GM23338 (cell line): Measurements from ENCODE around the gene TTBK1. TPM values are rescaled to one million over a fixed set of nuclear protein-coding genes. Genes with fewer than 3 reads are reported as not detected.

Experiments
- ATAC-seq: fragments of 200-7000 bp; cut with Tn5 transposase; 3 replicates; pipeline ENCODE4 v1.9.1; 2020
- DNase-seq: peaks from one replicate; pipeline ENCODE4 v3.0.0-alpha.2; 2015; ENCODE audit warnings: low spot score
- H2AFZ ChIP-seq: fragments of 200-600 bp; sonication (generic); 2 replicates; pipeline ENCODE4 v1.8.0; 2016; ENCODE audit warnings: antibody characterized with exemption, mild to moderate bottlenecking, moderate library complexity
- H3F3A ChIP-seq: fragments of 200-600 bp; sonication (generic); replicated peaks from 2 replicates; pipeline ENCODE4 v1.8.0; 2017; ENCODE audit warnings: antibody characterized with exemption, mixed run types, low read depth
- H3K27ac ChIP-seq: fragments of 200-600 bp; sonication (generic); 2 replicates; pipeline ENCODE4 v1.6.1; 2016; ENCODE audit warnings: low read depth
- H3K27me3 ChIP-seq: fragments of 200-600 bp; sonication (generic); 2 replicates; pipeline ENCODE4 v1.8.0; 2016; ENCODE audit warnings: mild to moderate bottlenecking, mixed run types, moderate library complexity; ENCODE audit not compliant: insufficient read depth
- H3K36me3 ChIP-seq: fragments of 200-600 bp; sonication (generic); 2 replicates; pipeline ENCODE4 v1.8.0; 2016; ENCODE audit warnings: mild to moderate bottlenecking; ENCODE audit not compliant: insufficient read depth
- H3K4me1 ChIP-seq: fragments of 200-600 bp; sonication (generic); 2 replicates; pipeline ENCODE4 v1.8.0; 2016; ENCODE audit warnings: mild to moderate bottlenecking, moderate library complexity; ENCODE audit not compliant: insufficient read depth
- H3K4me2 ChIP-seq: fragments of 200-600 bp; sonication (generic); 2 replicates; pipeline ENCODE4 v1.7.1; 2017; ENCODE audit warnings: mixed run types
- H3K4me3 ChIP-seq: fragments of 200-600 bp; sonication (generic); 2 replicates; pipeline ENCODE4 v1.6.1; 2016; ENCODE audit warnings: mixed run types
- H3K79me2 ChIP-seq: fragments of 200-600 bp; sonication (generic); replicated peaks from 2 replicates; pipeline ENCODE4 v1.8.0; 2017; ENCODE audit warnings: mild to moderate bottlenecking; ENCODE audit not compliant: insufficient read depth
- H3K9me2 ChIP-seq: fragments of 200-600 bp; sonication (generic); 2 replicates; pipeline ENCODE4 v1.8.0; 2017; ENCODE audit not compliant: insufficient read depth
- H4K20me1 ChIP-seq: fragments of 200-600 bp; sonication (generic); replicated peaks from 2 replicates; pipeline ENCODE4 v1.8.0; 2017; ENCODE audit warnings: mild to moderate bottlenecking; ENCODE audit not compliant: insufficient read depth
- H3K27ac Mint-ChIP-seq: 2 replicates; pipeline ENCODE4 v1.8.0; 2020; ENCODE audit warnings: inconsistent platforms, mild to moderate bottlenecking, moderate library complexity, mixed read lengths
- H3K27me3 Mint-ChIP-seq: 3 replicates; pipeline ENCODE4 v1.8.0; 2022; ENCODE audit warnings: low read depth, mild to moderate bottlenecking, moderate library complexity, mixed read lengths, inconsistent platforms; ENCODE audit not compliant: insufficient read depth, poor library complexity
- H3K36me3 Mint-ChIP-seq: 3 replicates; pipeline ENCODE4 v1.8.0; 2021; ENCODE audit warnings: low read depth, mild to moderate bottlenecking, inconsistent platforms, moderate library complexity, mixed read lengths
- H3K4me1 Mint-ChIP-seq: 3 replicates; pipeline ENCODE4 v1.8.0; 2020; ENCODE audit warnings: mild to moderate bottlenecking, inconsistent platforms, mixed read lengths
- H3K4me3 Mint-ChIP-seq: 3 replicates; pipeline ENCODE4 v1.8.0; 2021; ENCODE audit warnings: moderate library complexity, mild to moderate bottlenecking, inconsistent platforms, mixed read lengths
- H3K9me3 Mint-ChIP-seq: 3 replicates; pipeline ENCODE4 v1.8.0; 2020; ENCODE audit warnings: moderate library complexity, mild to moderate bottlenecking, inconsistent platforms, mixed read lengths
- CREB1 ChIP-seq: fragments of 250-450 bp; sonication (Bioruptor Pico); IDR thresholded peaks from 2 replicates; pipeline ENCODE4 v1.5.0; 2020; ENCODE audit warnings: low read depth, mild to moderate bottlenecking, moderate library complexity
- ETS1 ChIP-seq: IDR thresholded peaks from 2 replicates; pipeline ENCODE4 v1.6.1; 2016; ENCODE audit warnings: antibody characterized with exemption
- EZH2 ChIP-seq: fragments of 200-600 bp; sonication (generic); IDR thresholded peaks from one replicate; pipeline ENCODE4 v1.8.0; 2017; ENCODE audit warnings: antibody characterized with exemption, mild to moderate bottlenecking, low read depth; ENCODE audit not compliant: unreplicated experiment
- EZH2phosphoT487 ChIP-seq: fragments of 200-600 bp; sonication (generic); IDR thresholded peaks from one replicate; pipeline ENCODE4 v1.8.1; 2018; ENCODE audit warnings: antibody characterized with exemption; ENCODE audit not compliant: unreplicated experiment
- JUNB ChIP-seq: IDR thresholded peaks from one replicate; pipeline ENCODE4 v1.6.1; 2016; ENCODE audit warnings: antibody characterized with exemption; ENCODE audit not compliant: unreplicated experiment
- NANOG ChIP-seq: IDR thresholded peaks from 2 replicates; pipeline ENCODE4 v1.6.1; 2016; ENCODE audit warnings: antibody characterized with exemption, borderline replicate concordance
- POLR2AphosphoS5 ChIP-seq: IDR thresholded peaks from 2 replicates; pipeline ENCODE4 v1.6.1; 2016; ENCODE audit warnings: antibody characterized with exemption, low read depth
- STAT1 ChIP-seq: IDR thresholded peaks from one replicate; pipeline ENCODE4 v1.6.1; 2016; ENCODE audit warnings: antibody characterized with exemption; ENCODE audit not compliant: unreplicated experiment
- ZNF114 ChIP-seq: fragments of 250-450 bp; sonication (Bioruptor Pico); IDR thresholded peaks from 2 replicates; pipeline ENCODE4 v1.5.0; 2020; ENCODE audit warnings: mild to moderate bottlenecking, moderate library complexity
- ZNF331 ChIP-seq: fragments of 250-450 bp; sonication (Bioruptor Pico); IDR thresholded peaks from 2 replicates; pipeline ENCODE4 v1.5.0; 2020; ENCODE audit warnings: low read depth, mild to moderate bottlenecking, moderate library complexity
- polyA plus RNA-seq: library from polyadenylated mRNA; unstranded; fragments of >200 nt; fragmentation: Nextera tagmentation; extraction: Ambion mirVana; gene quantifications from 2 replicates; pipeline ENCODE4 v1.2.1, GENCODE V29; 2016
- total RNA-seq: library from RNA; depleted of rRNA; stranded (reverse); fragments of >200 nt; shearing (Covaris generic); gene quantifications from 2 replicates; pipeline ENCODE4 v1.2.3, GENCODE V29; 2014
- TF ChIP-seq, protein P1 (sequence below): IDR thresholded peaks from one replicate; pipeline ENCODE4 v1.6.1; 2018; ENCODE audit warnings: antibody characterized with exemption; ENCODE audit not compliant: unreplicated experiment
- TF ChIP-seq, protein P2 (sequence below), 2 experiments: fragments of 200-600 bp in 1 of 2; sonication (generic) in 1 of 2; conservative IDR thresholded peaks; 2 replicates each; pipeline versions ENCODE4 v1.5.1 to v1.6.1; 2016 to 2017; ENCODE audit warnings: antibody characterized with exemption in 2 of 2, low read depth in 2 of 2, mild to moderate bottlenecking in 2 of 2, moderate library complexity in 1 of 2
- TF ChIP-seq, protein P3 (sequence below): fragments of 250-450 bp; sonication (Bioruptor Pico); IDR thresholded peaks from 2 replicates; pipeline ENCODE4 v1.5.0; 2020; ENCODE audit warnings: mild to moderate bottlenecking, moderate library complexity

The TTBK1 gene
- total and polyA plus RNA-seq, 2 experiments from 2014 or later = 0.29 to 1.1 TPM

DNA sequence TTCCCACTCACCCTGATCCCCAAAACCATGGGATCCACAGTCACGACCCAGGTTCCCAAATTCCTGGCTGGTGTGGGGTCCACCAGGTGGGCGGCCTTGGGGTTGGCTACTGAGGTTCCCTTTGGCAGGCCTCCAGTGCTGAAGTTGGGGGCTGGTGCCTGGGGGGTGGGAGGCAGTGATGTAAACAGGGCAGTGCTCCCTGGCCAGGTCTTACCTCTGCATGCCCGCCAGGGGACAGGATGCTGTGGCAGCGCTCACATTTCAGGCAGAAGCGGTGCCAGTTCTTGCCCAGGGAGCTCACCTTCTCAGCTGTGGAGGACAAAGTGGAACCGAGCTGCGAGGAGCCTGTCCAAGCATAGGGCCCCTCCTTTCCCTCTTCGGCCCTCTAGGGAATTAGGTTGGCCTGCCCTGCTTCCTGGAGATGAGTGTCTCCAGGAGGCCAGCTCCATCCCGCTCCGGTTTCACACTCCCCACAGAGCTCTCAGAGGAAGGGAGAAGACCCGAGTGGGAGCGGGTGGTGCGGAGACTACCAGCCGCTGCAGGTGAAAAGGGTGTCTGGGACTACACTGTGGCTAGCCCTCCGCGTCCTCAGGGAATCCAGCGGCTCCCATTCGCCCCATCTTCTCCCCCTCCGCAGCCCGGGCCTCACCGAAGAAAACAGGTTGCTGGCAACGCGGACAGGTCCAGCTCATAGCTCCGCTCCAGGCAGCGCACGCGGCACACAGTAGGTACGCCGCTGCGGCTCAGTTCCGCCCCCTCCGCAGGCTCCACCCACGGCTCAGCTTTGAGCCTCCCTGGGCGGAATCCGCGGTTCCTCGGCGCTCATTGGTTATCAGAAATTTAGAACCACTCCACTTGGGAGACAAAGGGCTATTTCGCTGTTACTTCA is 65.1 kb downstream of the TTBK1 start, which contains the start of gene CRIP3:
TSS of gene CRIP3 (minus strand) at position 726 of the 889 bp plus-strand sequence. CDS start at position 692, 34 bp downstream.
- DNase-seq (peak; percentile 95), ATAC-seq (peak; percentile 97)
- Histone ChIP-seq H3K27me3 (no peaks in the 10 kb centered on the region), H3K27ac (no peak within 1 kb of the TSS), H3K4me2 (peak within 1 kb of the TSS; percentile 82), H3K4me1 (peaks cover 21% of the 10 kb centered on the region; the same call in 1 of the 2 replicates), H3K9me2 (no peaks in the 10 kb centered on the region), H3K79me2 (no peaks in the 10 kb centered on the region), H2AFZ (peak within 1 kb of the TSS; percentile 96), H3K36me3 (no peaks in the 10 kb centered on the region), H4K20me1 (no peaks in the 10 kb centered on the region), H3K4me3 (peak within 1 kb of the TSS; percentile 78), H3F3A (no peaks in the 10 kb centered on the region)
- no peak for TF ChIP-seq ZNF331 (CRISPR knock-in tag)
- TF ChIP-seq EZH2 = no peak
- TF ChIP-seq, protein P1, sequence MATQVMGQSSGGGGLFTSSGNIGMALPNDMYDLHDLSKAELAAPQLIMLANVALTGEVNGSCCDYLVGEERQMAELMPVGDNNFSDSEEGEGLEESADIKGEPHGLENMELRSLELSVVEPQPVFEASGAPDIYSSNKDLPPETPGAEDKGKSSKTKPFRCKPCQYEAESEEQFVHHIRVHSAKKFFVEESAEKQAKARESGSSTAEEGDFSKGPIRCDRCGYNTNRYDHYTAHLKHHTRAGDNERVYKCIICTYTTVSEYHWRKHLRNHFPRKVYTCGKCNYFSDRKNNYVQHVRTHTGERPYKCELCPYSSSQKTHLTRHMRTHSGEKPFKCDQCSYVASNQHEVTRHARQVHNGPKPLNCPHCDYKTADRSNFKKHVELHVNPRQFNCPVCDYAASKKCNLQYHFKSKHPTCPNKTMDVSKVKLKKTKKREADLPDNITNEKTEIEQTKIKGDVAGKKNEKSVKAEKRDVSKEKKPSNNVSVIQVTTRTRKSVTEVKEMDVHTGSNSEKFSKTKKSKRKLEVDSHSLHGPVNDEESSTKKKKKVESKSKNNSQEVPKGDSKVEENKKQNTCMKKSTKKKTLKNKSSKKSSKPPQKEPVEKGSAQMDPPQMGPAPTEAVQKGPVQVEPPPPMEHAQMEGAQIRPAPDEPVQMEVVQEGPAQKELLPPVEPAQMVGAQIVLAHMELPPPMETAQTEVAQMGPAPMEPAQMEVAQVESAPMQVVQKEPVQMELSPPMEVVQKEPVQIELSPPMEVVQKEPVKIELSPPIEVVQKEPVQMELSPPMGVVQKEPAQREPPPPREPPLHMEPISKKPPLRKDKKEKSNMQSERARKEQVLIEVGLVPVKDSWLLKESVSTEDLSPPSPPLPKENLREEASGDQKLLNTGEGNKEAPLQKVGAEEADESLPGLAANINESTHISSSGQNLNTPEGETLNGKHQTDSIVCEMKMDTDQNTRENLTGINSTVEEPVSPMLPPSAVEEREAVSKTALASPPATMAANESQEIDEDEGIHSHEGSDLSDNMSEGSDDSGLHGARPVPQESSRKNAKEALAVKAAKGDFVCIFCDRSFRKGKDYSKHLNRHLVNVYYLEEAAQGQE = no peak
- TF ChIP-seq EZH2phosphoT487 = no peak
- TF ChIP-seq JUNB = no peak
- TF ChIP-seq CREB1 = 0 out of 2 replicates have a peak, but pooled peaks have one; percentile 18
- no peak for TF ChIP-seq ZNF114 (CRISPR knock-in tag)
- no peak for TF ChIP-seq NANOG
- TF ChIP-seq STAT1 = no peak
- peak; percentile 92 for TF ChIP-seq POLR2AphosphoS5
- no peak for TF ChIP-seq ETS1
- TF ChIP-seq, protein P2, sequence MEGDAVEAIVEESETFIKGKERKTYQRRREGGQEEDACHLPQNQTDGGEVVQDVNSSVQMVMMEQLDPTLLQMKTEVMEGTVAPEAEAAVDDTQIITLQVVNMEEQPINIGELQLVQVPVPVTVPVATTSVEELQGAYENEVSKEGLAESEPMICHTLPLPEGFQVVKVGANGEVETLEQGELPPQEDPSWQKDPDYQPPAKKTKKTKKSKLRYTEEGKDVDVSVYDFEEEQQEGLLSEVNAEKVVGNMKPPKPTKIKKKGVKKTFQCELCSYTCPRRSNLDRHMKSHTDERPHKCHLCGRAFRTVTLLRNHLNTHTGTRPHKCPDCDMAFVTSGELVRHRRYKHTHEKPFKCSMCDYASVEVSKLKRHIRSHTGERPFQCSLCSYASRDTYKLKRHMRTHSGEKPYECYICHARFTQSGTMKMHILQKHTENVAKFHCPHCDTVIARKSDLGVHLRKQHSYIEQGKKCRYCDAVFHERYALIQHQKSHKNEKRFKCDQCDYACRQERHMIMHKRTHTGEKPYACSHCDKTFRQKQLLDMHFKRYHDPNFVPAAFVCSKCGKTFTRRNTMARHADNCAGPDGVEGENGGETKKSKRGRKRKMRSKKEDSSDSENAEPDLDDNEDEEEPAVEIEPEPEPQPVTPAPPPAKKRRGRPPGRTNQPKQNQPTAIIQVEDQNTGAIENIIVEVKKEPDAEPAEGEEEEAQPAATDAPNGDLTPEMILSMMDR (conservative IDR thresholded peaks at IDR 0.05; ENCODE audit: low read depth in 2 of 2) = peak; percentile 46 to 60
- TF ChIP-seq, protein P3, sequence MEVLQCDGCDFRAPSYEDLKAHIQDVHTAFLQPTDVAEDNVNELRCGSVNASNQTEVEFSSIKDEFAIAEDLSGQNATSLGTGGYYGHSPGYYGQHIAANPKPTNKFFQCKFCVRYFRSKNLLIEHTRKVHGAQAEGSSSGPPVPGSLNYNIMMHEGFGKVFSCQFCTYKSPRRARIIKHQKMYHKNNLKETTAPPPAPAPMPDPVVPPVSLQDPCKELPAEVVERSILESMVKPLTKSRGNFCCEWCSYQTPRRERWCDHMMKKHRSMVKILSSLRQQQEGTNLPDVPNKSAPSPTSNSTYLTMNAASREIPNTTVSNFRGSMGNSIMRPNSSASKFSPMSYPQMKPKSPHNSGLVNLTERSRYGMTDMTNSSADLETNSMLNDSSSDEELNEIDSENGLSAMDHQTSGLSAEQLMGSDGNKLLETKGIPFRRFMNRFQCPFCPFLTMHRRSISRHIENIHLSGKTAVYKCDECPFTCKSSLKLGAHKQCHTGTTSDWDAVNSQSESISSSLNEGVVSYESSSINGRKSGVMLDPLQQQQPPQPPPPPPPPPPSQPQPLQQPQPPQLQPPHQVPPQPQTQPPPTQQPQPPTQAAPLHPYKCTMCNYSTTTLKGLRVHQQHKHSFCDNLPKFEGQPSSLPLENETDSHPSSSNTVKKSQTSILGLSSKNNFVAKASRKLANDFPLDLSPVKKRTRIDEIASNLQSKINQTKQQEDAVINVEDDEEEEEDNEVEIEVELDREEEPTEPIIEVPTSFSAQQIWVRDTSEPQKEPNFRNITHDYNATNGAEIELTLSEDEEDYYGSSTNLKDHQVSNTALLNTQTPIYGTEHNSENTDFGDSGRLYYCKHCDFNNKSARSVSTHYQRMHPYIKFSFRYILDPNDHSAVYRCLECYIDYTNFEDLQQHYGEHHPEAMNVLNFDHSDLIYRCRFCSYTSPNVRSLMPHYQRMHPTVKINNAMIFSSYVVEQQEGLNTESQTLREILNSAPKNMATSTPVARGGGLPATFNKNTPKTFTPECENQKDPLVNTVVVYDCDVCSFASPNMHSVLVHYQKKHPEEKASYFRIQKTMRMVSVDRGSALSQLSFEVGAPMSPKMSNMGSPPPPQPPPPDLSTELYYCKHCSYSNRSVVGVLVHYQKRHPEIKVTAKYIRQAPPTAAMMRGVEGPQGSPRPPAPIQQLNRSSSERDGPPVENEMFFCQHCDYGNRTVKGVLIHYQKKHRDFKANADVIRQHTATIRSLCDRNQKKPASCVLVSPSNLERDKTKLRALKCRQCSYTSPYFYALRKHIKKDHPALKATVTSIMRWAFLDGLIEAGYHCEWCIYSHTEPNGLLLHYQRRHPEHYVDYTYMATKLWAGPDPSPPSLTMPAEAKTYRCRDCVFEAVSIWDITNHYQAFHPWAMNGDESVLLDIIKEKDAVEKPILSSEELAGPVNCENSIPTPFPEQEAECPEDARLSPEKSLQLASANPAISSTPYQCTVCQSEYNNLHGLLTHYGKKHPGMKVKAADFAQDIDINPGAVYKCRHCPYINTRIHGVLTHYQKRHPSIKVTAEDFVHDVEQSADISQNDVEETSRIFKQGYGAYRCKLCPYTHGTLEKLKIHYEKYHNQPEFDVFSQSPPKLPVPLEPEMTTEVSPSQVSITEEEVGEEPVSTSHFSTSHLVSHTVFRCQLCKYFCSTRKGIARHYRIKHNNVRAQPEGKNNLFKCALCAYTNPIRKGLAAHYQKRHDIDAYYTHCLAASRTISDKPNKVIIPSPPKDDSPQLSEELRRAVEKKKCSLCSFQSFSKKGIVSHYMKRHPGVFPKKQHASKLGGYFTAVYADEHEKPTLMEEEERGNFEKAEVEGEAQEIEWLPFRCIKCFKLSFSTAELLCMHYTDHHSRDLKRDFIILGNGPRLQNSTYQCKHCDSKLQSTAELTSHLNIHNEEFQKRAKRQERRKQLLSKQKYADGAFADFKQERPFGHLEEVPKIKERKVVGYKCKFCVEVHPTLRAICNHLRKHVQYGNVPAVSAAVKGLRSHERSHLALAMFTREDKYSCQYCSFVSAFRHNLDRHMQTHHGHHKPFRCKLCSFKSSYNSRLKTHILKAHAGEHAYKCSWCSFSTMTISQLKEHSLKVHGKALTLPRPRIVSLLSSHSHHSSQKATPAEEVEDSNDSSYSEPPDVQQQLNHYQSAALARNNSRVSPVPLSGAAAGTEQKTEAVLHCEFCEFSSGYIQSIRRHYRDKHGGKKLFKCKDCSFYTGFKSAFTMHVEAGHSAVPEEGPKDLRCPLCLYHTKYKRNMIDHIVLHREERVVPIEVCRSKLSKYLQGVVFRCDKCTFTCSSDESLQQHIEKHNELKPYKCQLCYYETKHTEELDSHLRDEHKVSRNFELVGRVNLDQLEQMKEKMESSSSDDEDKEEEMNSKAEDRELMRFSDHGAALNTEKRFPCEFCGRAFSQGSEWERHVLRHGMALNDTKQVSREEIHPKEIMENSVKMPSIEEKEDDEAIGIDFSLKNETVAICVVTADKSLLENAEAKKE = no peak
- H3K4me3 Mint-ChIP-seq = peak within 1 kb of the TSS; percentile 82
- no peaks in the 10 kb centered on the region for H3K9me3 Mint-ChIP-seq
- H3K27ac Mint-ChIP-seq = peak within 1 kb of the TSS; percentile 84
- H3K27me3 Mint-ChIP-seq = peaks cover 4% of the 10 kb centered on the region
- peaks cover 11% of the 10 kb centered on the region; the same call in 1 of the 3 replicates for H3K36me3 Mint-ChIP-seq
- peaks cover 23% of the 10 kb centered on the region for H3K4me1 Mint-ChIP-seq
